GM08714 (cell line): ENCODE results near the gene IP6K2.

Source experiments
- H3K4me3 ChIP-seq: fragments of 200-500 bp; sonication (Bioruptor generic); 2 replicates; pipeline ENCODE4 v1.5.1; 2014; ENCODE audit warnings: mild to moderate bottlenecking, low read length, inconsistent platforms
- ZNF274 ChIP-seq: IDR thresholded peaks from 2 replicates; pipeline ENCODE4 v1.6.1; 2012; ENCODE audit warnings: mild to moderate bottlenecking, low read depth, low read length

Gene IP6K2

GRCh38 chr3:48678566-48679380, 38.2 kb downstream of the IP6K2 start:
- no peak for TF ChIP-seq ZNF274
- H3K4me3 ChIP-seq = no peak overlapping the region

GRCh38 chr3:48678056-48678455, 39.0 kb downstream of the IP6K2 start:
- no peak for TF ChIP-seq ZNF274
- no peak overlapping the region for H3K4me3 ChIP-seq

- H3K4me3 ChIP-seq = no peak overlapping the region
- no peak for TF ChIP-seq ZNF274
Observed at GRCh38 chr3:48674505-48674904, 42.5 kb downstream of the IP6K2 start.

GRCh38 chr3:48672522-48672921, 44.5 kb downstream of the IP6K2 start:
- no peak overlapping the region for H3K4me3 ChIP-seq
- no peak for TF ChIP-seq ZNF274

- TF ChIP-seq ZNF274 = no peak
- H3K4me3 ChIP-seq = no peak overlapping the region
Observed at GRCh38 chr3:48664929-48665328, 52.1 kb downstream of the IP6K2 start.

- no peak overlapping the region for H3K4me3 ChIP-seq
- TF ChIP-seq ZNF274 = no peak
Observed at GRCh38 chr3:48664313-48664644, 52.7 kb downstream of the IP6K2 start.

GRCh38 chr3:48663489-48664312, 53.3 kb downstream of the IP6K2 start:
- no peak for TF ChIP-seq ZNF274

GRCh38 chr3:48662753-48663488, 54.1 kb downstream of the IP6K2 start, which contains the start of gene CELSR3:
Gene CELSR3 (minus strand): TSS chr3:48662886. CDS start chr3:48662634, 252 bp downstream.
- peak within 1 kb of the TSS; percentile 49; the same call in 1 of the 2 replicates for H3K4me3 ChIP-seq
- TF ChIP-seq ZNF274 = no peak

More at GRCh38 chr3:48663489-48664312, 53.3 kb downstream of the IP6K2 start:
- peak overlapping the region; percentile 49; the same call in 1 of the 2 replicates for H3K4me3 ChIP-seq

- no peak for TF ChIP-seq ZNF274
- peak overlapping the region; percentile 11; the same call in 1 of the 2 replicates for H3K4me3 ChIP-seq
Observed at GRCh38 chr3:48662145-48662752, 54.8 kb downstream of the IP6K2 start.

- H3K4me3 ChIP-seq = peak overlapping the region; percentile 31; the same call in 1 of the 2 replicates
Observed at GRCh38 chr3:48661501-48662144, 55.4 kb downstream of the IP6K2 start.

GRCh38 chr3:48660800-48661400, 56.1 kb downstream of the IP6K2 start:
- TF ChIP-seq ZNF274 = no peak
- H3K4me3 ChIP-seq = no peak overlapping the region; the same call in 1 of the 2 replicates

More at GRCh38 chr3:48661501-48662144, 55.4 kb downstream of the IP6K2 start:
- no peak for TF ChIP-seq ZNF274

- H3K4me3 ChIP-seq = peak overlapping the region; percentile 53; the same call in 1 of the 2 replicates
- TF ChIP-seq ZNF274 = no peak
Observed at GRCh38 chr3:48656841-48657281, 60.2 kb downstream of the IP6K2 start.
